OCI-LY3 (cell line): ENCODE results near the gene STH.

Experiments used
- H2AFZ ChIP-seq: fragments of 200-600, 300-600 bp; shearing (Covaris generic); 2 replicates; pipeline ENCODE4 v1.6.0; 2014; ENCODE audit warnings: antibody characterized with exemption, low read depth, low read length
- H3K27ac ChIP-seq: fragments of 200-600, 300-600 bp; sonication (generic); 2 replicates; pipeline ENCODE4 v1.5.1; 2014; ENCODE audit warnings: mild to moderate bottlenecking, low read length, moderate library complexity, mixed read lengths
- H3K27me3 ChIP-seq: fragments of 200-600, 300-600 bp; sonication (generic); 2 replicates; pipeline ENCODE4 v1.6.1; 2014; ENCODE audit warnings: low read depth, low read length, mixed read lengths
- H3K36me3 ChIP-seq: fragments of 200-600, 300-600 bp; sonication (generic); replicated peaks from 2 replicates; pipeline ENCODE3; 2014; ENCODE audit warnings: low read depth, low read length, mixed read lengths
- H3K4me1 ChIP-seq: fragments of 300-600, 200-600 bp; sonication (generic); 2 replicates; pipeline ENCODE4 v1.6.1; 2014; ENCODE audit warnings: low read length, mixed read lengths
- H3K4me2 ChIP-seq: fragments of 200-600, 300-600 bp; sonication (generic); 2 replicates; pipeline ENCODE4 v1.6.1; 2014; ENCODE audit warnings: low read length, mixed read lengths
- H3K4me3 ChIP-seq: fragments of 300-600, 200-600 bp; sonication (generic); 2 replicates; pipeline ENCODE4 v1.5.1; 2014; ENCODE audit warnings: antibody characterized with exemption, mild to moderate bottlenecking, low read length, moderate library complexity
- H3K79me2 ChIP-seq: fragments of 300-600, 200-600 bp; shearing (Covaris generic); 2 replicates; pipeline ENCODE4 v1.6.1; 2014; ENCODE audit warnings: mild to moderate bottlenecking, low read length, mixed read lengths
- H3K9ac ChIP-seq: fragments of 300-600, 200-600 bp; shearing (Covaris generic); 2 replicates; pipeline ENCODE4 v1.6.0; 2014; ENCODE audit warnings: mild to moderate bottlenecking, low read length, moderate library complexity
- H3K9me3 ChIP-seq: fragments of 200-600, 300-600 bp; shearing (Covaris generic); 2 replicates; pipeline ENCODE4 v1.6.1; 2014; ENCODE audit warnings: low read length, mixed read lengths; ENCODE audit not compliant: insufficient read depth
- H4K20me1 ChIP-seq: fragments of 200-600, 300-600 bp; sonication (generic); 2 replicates; pipeline ENCODE4 v1.6.1; 2016; ENCODE audit warnings: low read length, mixed read lengths; ENCODE audit not compliant: insufficient read depth
- EZH2phosphoT487 ChIP-seq: fragments of 200-600 bp; shearing (Covaris generic); IDR thresholded peaks from 2 replicates; pipeline ENCODE4 v1.6.1; 2018; ENCODE audit warnings: antibody characterized with exemption, mixed run types, low read depth
- TF ChIP-seq, protein P1 (sequence below): fragments of 200-600, 300-600 bp; sonication (generic); IDR thresholded peaks from 2 replicates; pipeline ENCODE4 v1.5.1; 2014; ENCODE audit warnings: antibody characterized with exemption, low read length, low read depth

STH gene

DNA sequence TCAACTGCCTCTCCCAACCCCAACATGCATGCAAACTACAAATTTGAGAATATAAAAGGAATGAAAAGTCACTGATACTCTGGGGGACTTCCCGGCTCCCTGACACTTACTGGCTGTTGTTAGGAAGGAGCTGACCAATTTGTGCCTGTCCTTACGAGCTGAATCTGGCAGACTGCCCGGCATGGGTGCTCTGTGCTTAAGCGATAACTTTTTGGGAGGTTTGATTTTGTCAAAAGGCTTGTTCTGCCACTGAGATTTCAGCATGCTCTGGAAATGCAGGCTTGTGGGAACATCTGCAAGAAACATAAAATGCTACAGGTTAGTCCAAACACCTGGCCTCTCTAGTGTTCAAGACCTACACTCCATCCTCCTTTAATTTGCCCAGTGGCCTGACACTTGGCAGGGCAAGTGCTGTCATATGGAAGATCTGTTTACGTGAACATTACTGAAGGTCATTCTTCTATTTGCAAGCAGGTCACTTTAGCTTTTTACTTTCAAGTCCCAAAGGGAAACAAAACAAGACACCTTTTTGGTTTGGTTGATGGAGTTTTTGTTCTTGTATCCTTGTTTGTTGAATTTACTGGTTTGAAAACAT is 40.6 kb downstream of the STH start:
- TF ChIP-seq, protein P1, sequence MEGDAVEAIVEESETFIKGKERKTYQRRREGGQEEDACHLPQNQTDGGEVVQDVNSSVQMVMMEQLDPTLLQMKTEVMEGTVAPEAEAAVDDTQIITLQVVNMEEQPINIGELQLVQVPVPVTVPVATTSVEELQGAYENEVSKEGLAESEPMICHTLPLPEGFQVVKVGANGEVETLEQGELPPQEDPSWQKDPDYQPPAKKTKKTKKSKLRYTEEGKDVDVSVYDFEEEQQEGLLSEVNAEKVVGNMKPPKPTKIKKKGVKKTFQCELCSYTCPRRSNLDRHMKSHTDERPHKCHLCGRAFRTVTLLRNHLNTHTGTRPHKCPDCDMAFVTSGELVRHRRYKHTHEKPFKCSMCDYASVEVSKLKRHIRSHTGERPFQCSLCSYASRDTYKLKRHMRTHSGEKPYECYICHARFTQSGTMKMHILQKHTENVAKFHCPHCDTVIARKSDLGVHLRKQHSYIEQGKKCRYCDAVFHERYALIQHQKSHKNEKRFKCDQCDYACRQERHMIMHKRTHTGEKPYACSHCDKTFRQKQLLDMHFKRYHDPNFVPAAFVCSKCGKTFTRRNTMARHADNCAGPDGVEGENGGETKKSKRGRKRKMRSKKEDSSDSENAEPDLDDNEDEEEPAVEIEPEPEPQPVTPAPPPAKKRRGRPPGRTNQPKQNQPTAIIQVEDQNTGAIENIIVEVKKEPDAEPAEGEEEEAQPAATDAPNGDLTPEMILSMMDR, result no peak
- no peak for TF ChIP-seq EZH2phosphoT487
- H3K27ac ChIP-seq, result no peak overlapping the region
- no peak overlapping the region for H3K9ac ChIP-seq
- no peaks in the 10 kb centered on the region for H3K9me3 ChIP-seq
- H3K4me1 ChIP-seq, result no peaks in the 10 kb centered on the region
- H3K4me3 ChIP-seq, result no peak overlapping the region
- H3K36me3 ChIP-seq, result peaks cover 77% of the 10 kb centered on the region
- H3K79me2 ChIP-seq, result no peaks in the 10 kb centered on the region; the same call in 1 of the 2 replicates
- H3K4me2 ChIP-seq, result no peak overlapping the region
- H3K27me3 ChIP-seq, result no peaks in the 10 kb centered on the region
- peaks cover 7% of the 10 kb centered on the region; the same call in 1 of the 2 replicates for H4K20me1 ChIP-seq
- H2AFZ ChIP-seq, result no peak overlapping the region

DNA sequence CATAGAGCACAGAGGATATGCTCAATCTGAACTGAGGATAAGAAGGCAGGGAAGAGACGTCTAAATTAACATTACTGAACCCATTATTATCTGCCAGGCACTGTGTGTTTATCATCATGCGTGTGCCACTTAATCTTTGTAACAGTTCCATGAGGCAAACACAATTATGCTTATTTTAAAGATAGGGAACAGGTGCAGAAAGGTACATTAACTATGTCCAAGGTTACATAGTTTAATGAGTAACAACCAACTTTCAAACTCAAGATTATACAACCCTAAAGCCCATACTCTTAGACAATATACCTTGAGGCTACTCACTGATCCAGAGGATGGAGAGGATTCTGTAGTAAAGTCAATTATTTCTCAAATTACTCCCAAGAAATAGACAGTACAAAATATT is 43.2 kb downstream of the STH start:
- H3K79me2 ChIP-seq, result no peaks in the 10 kb centered on the region; the same call in 1 of the 2 replicates
- H3K9ac ChIP-seq, result no peak overlapping the region
- H3K27ac ChIP-seq, result no peak overlapping the region
- H3K36me3 ChIP-seq, result peaks cover 77% of the 10 kb centered on the region
- TF ChIP-seq, protein P1, result no peak
- no peak for TF ChIP-seq EZH2phosphoT487
- no peak overlapping the region for H2AFZ ChIP-seq
- H3K4me2 ChIP-seq, result no peak overlapping the region
- H3K9me3 ChIP-seq, result no peaks in the 10 kb centered on the region
- H3K4me3 ChIP-seq, result no peak overlapping the region
- H3K27me3 ChIP-seq, result no peaks in the 10 kb centered on the region
- no peaks in the 10 kb centered on the region for H3K4me1 ChIP-seq
- peaks cover 7% of the 10 kb centered on the region; the same call in 1 of the 2 replicates for H4K20me1 ChIP-seq

DNA sequence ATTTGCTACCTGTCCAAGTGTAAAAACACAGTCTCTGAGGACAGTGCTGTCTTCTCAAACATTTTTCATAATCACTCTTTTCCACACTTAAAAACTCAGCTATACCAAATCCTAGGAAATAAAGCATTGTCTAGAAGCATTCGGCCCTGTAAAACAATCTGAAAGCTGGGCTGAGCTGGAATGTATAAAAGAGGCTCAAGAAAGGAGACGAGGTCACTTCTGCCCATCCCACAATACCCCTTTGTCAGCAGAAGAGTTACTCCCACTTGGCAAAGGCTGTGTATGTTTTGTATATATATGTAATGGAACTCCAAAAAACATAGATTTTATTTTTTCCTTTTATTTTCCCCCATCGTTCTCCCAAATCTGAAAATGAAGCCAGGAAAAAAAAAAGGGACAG is 43.9 kb downstream of the STH start:
- H3K36me3 ChIP-seq, result peaks cover 75% of the 10 kb centered on the region
- TF ChIP-seq, protein P1, result no peak
- TF ChIP-seq EZH2phosphoT487, result no peak
- H2AFZ ChIP-seq, result no peak overlapping the region
- no peak overlapping the region for H3K4me3 ChIP-seq
- H3K27ac ChIP-seq, result no peak overlapping the region
- no peak overlapping the region for H3K4me2 ChIP-seq
- no peaks in the 10 kb centered on the region for H3K4me1 ChIP-seq
- no peak overlapping the region for H3K9ac ChIP-seq
- no peaks in the 10 kb centered on the region for H3K27me3 ChIP-seq
- H4K20me1 ChIP-seq, result peaks cover 7% of the 10 kb centered on the region; the same call in 1 of the 2 replicates
- H3K9me3 ChIP-seq, result no peaks in the 10 kb centered on the region
- H3K79me2 ChIP-seq, result no peaks in the 10 kb centered on the region; the same call in 1 of the 2 replicates

DNA sequence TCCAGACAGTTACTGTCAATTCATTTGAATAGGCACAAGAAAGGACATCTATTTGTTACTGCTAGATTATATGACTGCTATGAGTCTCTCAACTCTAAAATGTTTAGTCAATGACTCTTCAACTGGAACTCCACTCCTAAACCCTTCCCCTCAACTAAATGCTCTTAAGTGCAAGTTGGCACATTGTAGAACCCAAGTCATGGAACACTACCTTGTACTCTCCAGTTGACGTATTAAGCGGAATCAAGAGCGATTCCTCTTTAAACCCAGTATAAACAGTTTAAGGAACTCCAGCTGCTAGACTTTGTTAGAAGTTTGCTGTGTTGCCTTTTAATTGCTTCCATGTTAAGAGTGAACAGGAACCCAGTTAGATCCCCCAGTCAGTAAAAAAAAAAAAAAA is 44.6 kb downstream of the STH start:
- H3K9me3 ChIP-seq, result no peaks in the 10 kb centered on the region
- H2AFZ ChIP-seq, result no peak overlapping the region
- no peaks in the 10 kb centered on the region; the same call in 1 of the 2 replicates for H3K79me2 ChIP-seq
- no peak overlapping the region for H3K4me2 ChIP-seq
- peaks cover 68% of the 10 kb centered on the region for H3K36me3 ChIP-seq
- TF ChIP-seq, protein P1, result no peak
- TF ChIP-seq EZH2phosphoT487, result no peak
- H4K20me1 ChIP-seq, result peaks cover 7% of the 10 kb centered on the region; the same call in 1 of the 2 replicates
- H3K9ac ChIP-seq, result no peak overlapping the region
- H3K27ac ChIP-seq, result no peak overlapping the region
- H3K4me1 ChIP-seq, result no peaks in the 10 kb centered on the region
- H3K4me3 ChIP-seq, result no peak overlapping the region
- no peaks in the 10 kb centered on the region for H3K27me3 ChIP-seq
